ENCODE results near the gene CTCFL. TPM values are rescaled to one million over a fixed set of nuclear protein-coding genes. Genes with fewer than 3 reads are reported as not detected.

The CTCFL gene
- total RNA-seq, 1 experiment from 2014 or later: not detected

- no TSS peak for BruUV-seq (replicated peaks)
- no peak for TF ChIP-seq CTCF (IDR thresholded peaks at IDR 0.05; ENCODE audit: unreplicated experiment)
- intact Hi-C loops (cut with micrococcal nuclease; ENCODE audit: unreplicated experiment): no loop called here
- Mint-ChIP-seq H3K9me3 (ENCODE audit: low read depth, unreplicated experiment) (no peaks in the 10 kb centered on the region), H3K27ac (ENCODE audit: unreplicated experiment) (no peak overlapping the region), H3K4me3 (ENCODE audit: low read depth, unreplicated experiment) (no peak overlapping the region), H3K4me1 (ENCODE audit: low read depth, unreplicated experiment) (no peaks in the 10 kb centered on the region), H3K36me3 (ENCODE audit: insufficient read depth, unreplicated experiment) (no peaks in the 10 kb centered on the region), H3K27me3 (ENCODE audit: unreplicated experiment) (peaks cover 95% of the 10 kb centered on the region)
- CTCF ChIA-PET: interaction anchor here (0.5 kb wide), 1 partner anchor 929 kb away, joined by 5 read pairs; the partner anchor contains the start of gene VAPB
- no peak for DNase-seq
Measured at GRCh38 chr20:57459897-57460296, 65.0 kb downstream of the CTCFL start.

- no peak for DNase-seq
- Mint-ChIP-seq H3K4me3 (ENCODE audit: low read depth, unreplicated experiment) (no peak overlapping the region), H3K27ac (ENCODE audit: unreplicated experiment) (no peak overlapping the region), H3K4me1 (ENCODE audit: low read depth, unreplicated experiment) (no peaks in the 10 kb centered on the region), H3K36me3 (ENCODE audit: insufficient read depth, unreplicated experiment) (no peaks in the 10 kb centered on the region), H3K9me3 (ENCODE audit: low read depth, unreplicated experiment) (no peaks in the 10 kb centered on the region), H3K27me3 (ENCODE audit: unreplicated experiment) (peaks cover 95% of the 10 kb centered on the region)
- BruUV-seq (replicated peaks): no TSS peak
- intact Hi-C loops (cut with micrococcal nuclease; ENCODE audit: unreplicated experiment): no loop called here
- TF ChIP-seq CTCF (IDR thresholded peaks at IDR 0.05; ENCODE audit: unreplicated experiment): no peak
- CTCF ChIA-PET: interaction anchor here (0.5 kb wide), 1 partner anchor 930 kb away, joined by 5 read pairs; the partner anchor contains the start of gene VAPB
Measured at GRCh38 chr20:57459278-57459677, 65.7 kb downstream of the CTCFL start.

- H3K4me3 Mint-ChIP-seq (ENCODE audit: low read depth, unreplicated experiment): no peak overlapping the region
- BruUV-seq (replicated peaks): no TSS peak
- intact Hi-C loops (cut with micrococcal nuclease; ENCODE audit: unreplicated experiment): no loop called here
- TF ChIP-seq CTCF (IDR thresholded peaks at IDR 0.05; ENCODE audit: unreplicated experiment): no peak
- peaks cover 95% of the 10 kb centered on the region for H3K27me3 Mint-ChIP-seq (ENCODE audit: unreplicated experiment)
- no peaks in the 10 kb centered on the region for H3K9me3 Mint-ChIP-seq (ENCODE audit: low read depth, unreplicated experiment)
- H3K4me1 Mint-ChIP-seq (ENCODE audit: low read depth, unreplicated experiment): no peaks in the 10 kb centered on the region
- no peak for DNase-seq
- H3K36me3 Mint-ChIP-seq (ENCODE audit: insufficient read depth, unreplicated experiment): no peaks in the 10 kb centered on the region
- H3K27ac Mint-ChIP-seq (ENCODE audit: unreplicated experiment): no peak overlapping the region
- CTCF ChIA-PET: no interaction called here
Measured at GRCh38 chr20:57458400-57459160, 66.4 kb downstream of the CTCFL start.

- Mint-ChIP-seq H3K4me3 (ENCODE audit: low read depth, unreplicated experiment) (no peak overlapping the region), H3K27me3 (ENCODE audit: unreplicated experiment) (peaks cover 95% of the 10 kb centered on the region), H3K9me3 (ENCODE audit: low read depth, unreplicated experiment) (no peaks in the 10 kb centered on the region), H3K27ac (ENCODE audit: unreplicated experiment) (no peak overlapping the region), H3K4me1 (ENCODE audit: low read depth, unreplicated experiment) (no peaks in the 10 kb centered on the region), H3K36me3 (ENCODE audit: insufficient read depth, unreplicated experiment) (no peaks in the 10 kb centered on the region)
- no peak for DNase-seq
- intact Hi-C loops (cut with micrococcal nuclease; ENCODE audit: unreplicated experiment): no loop called here
- BruUV-seq (replicated peaks): no TSS peak
- no peak for TF ChIP-seq CTCF (IDR thresholded peaks at IDR 0.05; ENCODE audit: unreplicated experiment)
- CTCF ChIA-PET: no interaction called here
Measured at GRCh38 chr20:57457243-57458095, 67.5 kb downstream of the CTCFL start.

All from Calu3 (cell line).